ENCODE measurements around the gene MS4A6E. TPM values are rescaled to one million over a fixed set of nuclear protein-coding genes. Genes with fewer than 3 reads are reported as not detected.
"Not testable (repeated sequence)": the region's sequence is repeated elsewhere in the genome, so short reads cannot be mapped to it uniquely, and the experiment has no call there.

The MS4A6E gene
- total and polyA plus RNA-seq, 7 donors = not detected

DNA sequence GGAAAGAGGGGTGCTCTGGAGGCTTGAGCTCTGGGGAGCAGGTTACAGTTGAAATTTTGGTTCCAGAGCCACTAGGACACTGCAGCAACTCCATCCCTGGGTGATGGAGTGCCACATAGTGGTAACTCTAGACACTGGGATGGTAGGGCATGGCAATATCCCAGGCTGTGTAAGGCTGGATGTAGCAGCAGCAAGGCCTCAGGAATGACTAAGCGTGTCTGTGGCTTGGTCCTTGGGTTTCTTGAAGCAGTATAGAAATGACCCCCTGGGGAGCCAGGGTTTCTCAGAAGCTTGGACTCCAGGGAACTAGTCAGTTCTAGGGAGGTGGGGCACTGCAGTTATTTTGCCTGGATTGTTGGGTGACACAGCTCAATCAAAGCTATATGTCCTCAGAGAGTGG lies 38.5 kb upstream of the MS4A6E start:
- TF ChIP-seq, protein P1, sequence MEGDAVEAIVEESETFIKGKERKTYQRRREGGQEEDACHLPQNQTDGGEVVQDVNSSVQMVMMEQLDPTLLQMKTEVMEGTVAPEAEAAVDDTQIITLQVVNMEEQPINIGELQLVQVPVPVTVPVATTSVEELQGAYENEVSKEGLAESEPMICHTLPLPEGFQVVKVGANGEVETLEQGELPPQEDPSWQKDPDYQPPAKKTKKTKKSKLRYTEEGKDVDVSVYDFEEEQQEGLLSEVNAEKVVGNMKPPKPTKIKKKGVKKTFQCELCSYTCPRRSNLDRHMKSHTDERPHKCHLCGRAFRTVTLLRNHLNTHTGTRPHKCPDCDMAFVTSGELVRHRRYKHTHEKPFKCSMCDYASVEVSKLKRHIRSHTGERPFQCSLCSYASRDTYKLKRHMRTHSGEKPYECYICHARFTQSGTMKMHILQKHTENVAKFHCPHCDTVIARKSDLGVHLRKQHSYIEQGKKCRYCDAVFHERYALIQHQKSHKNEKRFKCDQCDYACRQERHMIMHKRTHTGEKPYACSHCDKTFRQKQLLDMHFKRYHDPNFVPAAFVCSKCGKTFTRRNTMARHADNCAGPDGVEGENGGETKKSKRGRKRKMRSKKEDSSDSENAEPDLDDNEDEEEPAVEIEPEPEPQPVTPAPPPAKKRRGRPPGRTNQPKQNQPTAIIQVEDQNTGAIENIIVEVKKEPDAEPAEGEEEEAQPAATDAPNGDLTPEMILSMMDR (IDR thresholded peaks at IDR 0.05) = no peak
- WGBS, 3 donors = 91 to 100% (median 91%) methylated on average over 1 of the region's 1 CpG
- Histone ChIP-seq H3K4me3 (no peak overlapping the region), H3K27ac (no peak overlapping the region), H3K36me3 (ENCODE audit: insufficient read depth in 1 of 2, low read depth in 1 of 2) (no peaks in the 10 kb centered on the region), H3K9me3 (peaks cover 6% of the 10 kb centered on the region), H3K27me3 (ENCODE audit: insufficient read depth in 3 of 3, low read length in 2 of 3) (no peaks in the 10 kb centered on the region), H3K4me1 (no peaks in the 10 kb centered on the region)
- intact Hi-C loops (cut with DNase I) = no loop called here
- DNase-seq = no peak
- no peak for ATAC-seq

- Histone ChIP-seq H3K4me1 (no peaks in the 10 kb centered on the region), H3K27ac (no peak overlapping the region), H3K4me3 (no peak overlapping the region), H3K27me3 (ENCODE audit: insufficient read depth in 3 of 3, low read length in 2 of 3) (no peaks in the 10 kb centered on the region), H3K9me3 (peaks cover 11% of the 10 kb centered on the region), H3K36me3 (ENCODE audit: insufficient read depth in 1 of 2, low read depth in 1 of 2) (no peaks in the 10 kb centered on the region)
- ATAC-seq (no peak), DNase-seq (no peak)
- 58 to 73% (median 65%) methylated on average over 2 of the region's 2 CpGs for WGBS, 3 donors
- intact Hi-C loops (cut with DNase I) = no loop called here
- TF ChIP-seq, protein P1 (IDR thresholded peaks at IDR 0.05) = no peak
These were observed 34.9 kb upstream of the MS4A6E start for GRCh38 chr11:60292145-60292544.

GRCh38 chr11:60301178-60301577 lies 25.9 kb upstream of the MS4A6E start:
- Histone ChIP-seq H3K4me3 (no peak overlapping the region), H3K9me3 (no peaks in the 10 kb centered on the region), H3K27me3 (ENCODE audit: insufficient read depth in 3 of 3, low read length in 2 of 3) (peaks cover 0 to 3% (median 0%) of the 10 kb centered on the region in 3 donors), H3K27ac (no peak overlapping the region), H3K36me3 (ENCODE audit: insufficient read depth in 1 of 2, low read depth in 1 of 2) (no peaks in the 10 kb centered on the region), H3K4me1 (no peaks in the 10 kb centered on the region)
- intact Hi-C loops (cut with DNase I) = no loop called here
- 65 to 85% (median 82%) methylated on average over 3 of the region's 3 CpGs for WGBS, 3 donors
- ATAC-seq (no peak), DNase-seq (no peak)
- TF ChIP-seq, protein P1 (IDR thresholded peaks at IDR 0.05) = no peak

DNA sequence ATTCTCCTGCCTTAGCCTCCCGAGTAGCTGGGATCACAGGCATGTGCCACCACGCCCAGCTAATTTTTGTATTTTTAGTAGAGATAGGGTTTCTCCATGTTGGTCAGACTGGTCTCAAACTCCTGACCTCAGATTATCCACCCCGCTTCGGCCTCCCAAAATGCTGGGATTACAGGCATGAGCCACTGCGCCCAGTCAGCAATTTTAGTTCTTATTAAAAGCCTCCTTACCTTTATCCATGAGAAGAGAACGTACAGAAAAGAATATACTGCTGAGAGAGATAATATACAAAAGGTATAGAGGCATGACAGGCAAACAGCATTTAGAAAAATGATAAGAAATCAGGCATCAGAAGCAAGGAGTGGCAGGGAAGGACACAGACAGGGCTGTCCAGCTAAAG lies 25.2 kb upstream of the MS4A6E start:
- H3K4me3 ChIP-seq; H3K9me3 ChIP-seq; H3K4me1 ChIP-seq; H3K27me3 ChIP-seq (ENCODE audit: insufficient read depth in 3 of 3, low read length in 2 of 3); DNase-seq; H3K27ac ChIP-seq; intact Hi-C loops (cut with DNase I); H3K36me3 ChIP-seq (ENCODE audit: insufficient read depth in 1 of 2, low read depth in 1 of 2); ATAC-seq: not testable (repeated sequence)
- WGBS, 3 donors = 77 to 84% (median 84%) methylated on average over 6 of the region's 6 CpGs

DNA sequence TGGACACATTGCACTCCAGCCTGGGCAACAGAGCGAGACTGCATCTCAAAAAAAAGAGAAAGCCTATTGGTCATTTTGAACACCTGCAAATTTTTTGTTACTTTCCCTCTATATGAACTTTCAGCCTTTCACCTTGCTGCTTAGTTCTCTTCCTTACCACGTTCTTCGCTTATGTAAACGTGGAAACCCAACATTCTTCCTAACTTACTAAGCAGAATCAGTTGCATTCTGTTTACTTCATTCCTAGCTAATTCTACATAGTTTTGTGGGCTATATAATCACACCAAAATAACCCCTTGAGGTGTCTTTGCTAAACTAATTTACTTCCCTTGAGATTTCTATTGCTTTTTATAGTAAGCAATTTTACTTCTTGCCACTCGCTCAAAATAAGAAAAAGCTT lies 23.4 kb upstream of the MS4A6E start:
- TF ChIP-seq, protein P1 (IDR thresholded peaks at IDR 0.05) = no peak
- no peak for ATAC-seq
- no peak for DNase-seq
- 79 to 82% (median 80%) methylated on average over 5 of the region's 5 CpGs for WGBS, 3 donors
- H3K36me3 ChIP-seq (ENCODE audit: insufficient read depth in 1 of 2, low read depth in 1 of 2) = no peaks in the 10 kb centered on the region
- H3K9me3 ChIP-seq = no peaks in the 10 kb centered on the region
- intact Hi-C loops (cut with DNase I) = no loop called here
- H3K27me3 ChIP-seq (ENCODE audit: insufficient read depth in 3 of 3, low read length in 2 of 3) = peaks cover 0 to 3% (median 0%) of the 10 kb centered on the region in 3 donors
- no peaks in the 10 kb centered on the region for H3K4me1 ChIP-seq
- H3K4me3 ChIP-seq = no peak overlapping the region
- H3K27ac ChIP-seq = no peak overlapping the region

Data from psoas muscle (tissue), 8 donors.